Peyer's patch (tissue), 4 donors: Measurements from ENCODE around the gene COL2A1.

Experiments used
- CTCF ChIP-seq, 6 experiments: fragments of 450-650 bp in 4 of 6; fragments of 200-600 bp in 2 of 6; sonication (generic) in 1 of 6; IDR thresholded peaks; one replicate each; pipeline ENCODE4 v1.5.1; 2017 to 2019; ENCODE audit warnings: antibody characterized with exemption in 6 of 6, mild to moderate bottlenecking in 3 of 6, moderate library complexity in 1 of 6
- POLR2A ChIP-seq, 2 donors: fragments of 450-650 bp; IDR thresholded peaks; one replicate each; pipeline ENCODE4 v1.5.1; 2017; ENCODE audit warnings: antibody characterized with exemption in 2 of 2, mild to moderate bottlenecking in 2 of 2, moderate library complexity in 2 of 2

DNA sequence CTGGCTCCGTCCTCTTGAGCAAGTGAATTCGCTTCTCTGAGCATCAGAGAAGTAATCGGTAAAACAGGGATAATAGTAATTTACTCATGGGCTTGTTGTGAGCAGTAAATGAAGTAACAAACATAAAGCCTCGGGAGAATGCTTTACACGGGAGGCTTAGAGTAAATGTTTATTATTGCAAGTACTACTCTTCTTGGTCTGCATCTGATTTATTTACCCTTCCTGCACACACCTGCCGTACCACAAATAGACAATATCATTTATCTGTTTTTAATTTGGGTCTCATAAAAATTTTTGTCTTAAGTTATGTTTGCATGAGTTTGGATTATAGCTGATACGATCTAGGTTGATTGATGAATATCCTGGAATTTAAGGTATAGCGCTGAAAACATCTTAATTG lies 7.8 kb upstream of the COL2A1 start:
- TF ChIP-seq POLR2A (IDR thresholded peaks at IDR 0.05) (no peak), CTCF (IDR thresholded peaks at IDR 0.05) (no peak)
